H1 (cell line): ENCODE data around the gene POLD1. TPM values are rescaled to one million over a fixed set of nuclear protein-coding genes. Genes with fewer than 3 reads are reported as not detected.

Experiments used
- CTCF ChIA-PET: fragments of 300-600 bp; sonication (Branson Sonifier 250); formaldehyde crosslinking; loops from one replicate; lab custom pipeline; 2021; ENCODE audit not compliant: partially characterized antibody; lab: Charles Lee
- POLR2A ChIA-PET: fragments of 300-600 bp; sonication (Branson Sonifier 250); formaldehyde crosslinking; loops from one replicate; lab custom pipeline; 2021; ENCODE audit warnings: inconsistent platforms; ENCODE audit not compliant: partially characterized antibody; lab: Charles Lee
- DNase-seq, 2 experiments: peaks; one replicate each; pipeline versions ENCODE4 v3.0.0 to v3.0.0-alpha.2; 2010 to 2022; ENCODE audit warnings: low spot score in 2 of 2, low read depth in 1 of 2, mixed read lengths in 1 of 2
- FAIRE-seq: peaks from 2 replicates; lab custom pipeline; 2011; peaks lifted over from hg19 to GRCh38; lab: Jason Lieb, UNC
- H2AFZ ChIP-seq: 2 replicates; pipeline ENCODE4 v1.8.1; 2012; ENCODE audit warnings: low read length, inconsistent platforms
- H2AK5ac ChIP-seq: 2 replicates; pipeline ENCODE4 v1.6.1; 2013; ENCODE audit warnings: low read depth, low read length
- H2BK120ac ChIP-seq: replicated peaks from 2 replicates; pipeline ENCODE3; 2013; ENCODE audit warnings: low read depth, low read length, inconsistent platforms
- H2BK12ac ChIP-seq: 2 replicates; pipeline ENCODE4 v1.6.1; 2013; ENCODE audit warnings: low read depth, low read length
- H2BK15ac ChIP-seq: 2 replicates; pipeline ENCODE4 v1.6.1; 2013; ENCODE audit warnings: low read length
- H2BK20ac ChIP-seq: 2 replicates; pipeline ENCODE4 v1.6.1; 2013; ENCODE audit warnings: low read length
- H2BK5ac ChIP-seq: 2 replicates; pipeline ENCODE4 v1.6.1; 2013; ENCODE audit warnings: low read depth, low read length
- H3K14ac ChIP-seq: 2 replicates; pipeline ENCODE4 v1.6.1; 2013; ENCODE audit warnings: inconsistent platforms; ENCODE audit not compliant: insufficient read length
- H3K18ac ChIP-seq: 2 replicates; pipeline ENCODE4 v1.6.1; 2013; ENCODE audit warnings: low read length; ENCODE audit errors: extremely low read depth
- H3K23ac ChIP-seq: 2 replicates; pipeline ENCODE4 v1.6.1; 2013; ENCODE audit warnings: inconsistent platforms; ENCODE audit not compliant: insufficient read length
- H3K23me2 ChIP-seq: 2 replicates; pipeline ENCODE4 v1.6.1; 2013; ENCODE audit warnings: low read depth, low read length
- H3K27ac ChIP-seq: 2 replicates; pipeline ENCODE4 v1.6.1; 2011; ENCODE audit warnings: low read depth, low read length, inconsistent platforms
- H3K27me3 ChIP-seq, 4 experiments: replicated peaks in 1 of 4; 1 replicate in 1 of 4; 2 replicates in 3 of 4; pipeline versions ENCODE4 v1.6.1 to v1.8.1; 2011 to 2013; ENCODE audit warnings: low read length in 3 of 4, mild to moderate bottlenecking in 3 of 4, inconsistent platforms in 2 of 4, mixed read lengths in 2 of 4, moderate library complexity in 1 of 4; ENCODE audit not compliant: control insufficient read depth in 3 of 4, insufficient read depth in 3 of 4; ENCODE audit errors: extremely low read depth in 1 of 4
- H3K36me3 ChIP-seq, 4 experiments: 2 replicates each; pipeline versions ENCODE4 v1.6.1 to v1.8.1; 2011 to 2013; ENCODE audit warnings: mild to moderate bottlenecking in 4 of 4, low read length in 3 of 4, moderate library complexity in 2 of 4, control low read depth in 1 of 4, inconsistent platforms in 1 of 4; ENCODE audit not compliant: insufficient read depth in 4 of 4, control insufficient read depth in 2 of 4
- H3K4ac ChIP-seq: replicated peaks from 2 replicates; pipeline ENCODE3; 2013; ENCODE audit warnings: low read length, low read depth, mixed read lengths, inconsistent platforms; ENCODE audit not compliant: insufficient read length
- H3K4me1 ChIP-seq, 4 experiments: replicated peaks in 1 of 4; 1 replicate in 1 of 4; 2 replicates in 3 of 4; pipeline versions ENCODE4 v1.6.1 to v1.8.1; 2011 to 2013; ENCODE audit warnings: low read length in 3 of 4, inconsistent platforms in 2 of 4, mixed read lengths in 1 of 4; ENCODE audit not compliant: insufficient read depth in 4 of 4, control insufficient read depth in 3 of 4
- H3K4me2 ChIP-seq, 2 experiments: 2 replicates each; pipeline versions ENCODE4 v1.6.1 to v1.8.1; 2011 to 2013; ENCODE audit warnings: low read depth in 2 of 2, low read length in 2 of 2, control low read depth in 1 of 2, inconsistent platforms in 1 of 2, mild to moderate bottlenecking in 1 of 2; ENCODE audit not compliant: insufficient read depth in 1 of 2
- H3K4me3 ChIP-seq, 4 experiments: fragments of 200-600, 300-600 bp in 1 of 4; sonication (generic), shearing (Covaris generic), sonication (Bioruptor Twin) in 1 of 4; 2 replicates each; pipeline versions ENCODE4 v1.5.1 to v1.8.1; 2011 to 2016; ENCODE audit warnings: low read length in 4 of 4, low read depth in 3 of 4, control low read depth in 2 of 4, inconsistent platforms in 2 of 4, mild to moderate bottlenecking in 2 of 4, mixed read lengths in 1 of 4, moderate library complexity in 1 of 4; ENCODE audit not compliant: insufficient read depth in 2 of 4; ENCODE audit errors: extremely low read depth in 1 of 4
- H3K56ac ChIP-seq: replicated peaks from 2 replicates; pipeline ENCODE3; 2013; ENCODE audit warnings: low read depth, mild to moderate bottlenecking, mixed read lengths, low read length, inconsistent platforms; ENCODE audit not compliant: insufficient read length
- H3K79me1 ChIP-seq: 2 replicates; pipeline ENCODE4 v1.6.1; 2013; ENCODE audit warnings: low read depth, low read length, control low read depth
- H3K79me2 ChIP-seq, 2 experiments: 2 replicates each; pipeline versions ENCODE4 v1.6.1 to v1.8.1; 2012 to 2013; ENCODE audit warnings: low read length in 2 of 2, mild to moderate bottlenecking in 2 of 2, inconsistent platforms in 1 of 2; ENCODE audit not compliant: insufficient read depth in 2 of 2, control insufficient read depth in 1 of 2
- H3K9ac ChIP-seq, 4 experiments: replicated peaks in 1 of 4; 1 replicate in 1 of 4; 2 replicates in 3 of 4; pipeline versions ENCODE4 v1.6.1 to v1.8.1; 2011 to 2013; ENCODE audit warnings: low read depth in 3 of 4, low read length in 3 of 4, control low read depth in 2 of 4, mild to moderate bottlenecking in 2 of 4, moderate library complexity in 2 of 4, inconsistent platforms in 1 of 4; ENCODE audit errors: extremely low read depth in 1 of 4
- H3K9me3 ChIP-seq, 2 experiments: 2 replicates each; pipeline versions ENCODE4 v1.6.1 to v1.8.1; 2012 to 2013; ENCODE audit warnings: mild to moderate bottlenecking in 2 of 2, moderate library complexity in 2 of 2, control low read depth in 1 of 2, inconsistent platforms in 1 of 2, low read depth in 1 of 2, low read length in 1 of 2, mixed read lengths in 1 of 2; ENCODE audit not compliant: insufficient read depth in 2 of 2
- H4K20me1 ChIP-seq, 2 experiments: replicated peaks in 1 of 2; 2 replicates each; pipeline versions ENCODE3 to v1.8.1; 2011 to 2013; ENCODE audit warnings: inconsistent platforms in 2 of 2, low read length in 2 of 2, mild to moderate bottlenecking in 1 of 2; ENCODE audit not compliant: insufficient read depth in 2 of 2, control insufficient read depth in 1 of 2
- H4K5ac ChIP-seq: 2 replicates; pipeline ENCODE4 v1.6.1; 2013; ENCODE audit warnings: low read length, low read depth, mixed read lengths, inconsistent platforms; ENCODE audit not compliant: insufficient read length
- H4K8ac ChIP-seq: 2 replicates; pipeline ENCODE4 v1.8.0; 2013; ENCODE audit warnings: mild to moderate bottlenecking, moderate library complexity, low read length, inconsistent platforms; ENCODE audit not compliant: insufficient read depth; ENCODE audit errors: extremely low read depth
- H4K91ac ChIP-seq: replicated peaks from 2 replicates; pipeline ENCODE3; 2013; ENCODE audit warnings: low read length, mixed read lengths, inconsistent platforms; ENCODE audit not compliant: insufficient read length
- ATF2 ChIP-seq: IDR thresholded peaks from 2 replicates; pipeline ENCODE4 v1.6.1; 2012; ENCODE audit warnings: low read length, inconsistent platforms
- KDM1A ChIP-seq: fragments of 200-600, 300-600 bp; sonication (generic); IDR thresholded peaks from 2 replicates; pipeline ENCODE4 v1.7.1; 2016; ENCODE audit warnings: mild to moderate bottlenecking, low read length, borderline replicate concordance
- SIX5 ChIP-seq: IDR thresholded peaks from 2 replicates; pipeline ENCODE4 v1.6.1; 2011; ENCODE audit warnings: mild to moderate bottlenecking, low read depth, low read length
- WGBS, 2 experiments: shearing (Covaris generic) in 1 of 2; methylation state at CpG; one replicate each; pipeline versions ENCODE4 v1.1.6 to v1.1.7; 2013 to 2015; ENCODE audit warnings: low lambda C conversion rate in 2 of 2, mixed read lengths in 2 of 2, inconsistent platforms in 1 of 2, low coverage in 1 of 2, missing lambda C conversion rate in 1 of 2; ENCODE audit not compliant: insufficient replicate concordance in 2 of 2, insufficient coverage in 1 of 2, insufficient read length in 1 of 2; ENCODE audit errors: extremely low coverage in 1 of 2, missing lambda C conversion rate in 1 of 2; 5-methylcytosine and 5-hydroxymethylcytosine counted together
- polyA plus RNA-seq, 7 experiments: library from polyadenylated mRNA; depleted of rRNA in 3 of 7; stranded (reverse) in 5 of 7; unstranded in 2 of 7; fragments of >200 nt in 5 of 7; fragments of 200-250 nt in 2 of 7; gene quantifications; 1 replicate in 5 of 7; 2 replicates in 1 of 7; 4 replicates in 1 of 7; pipeline versions ENCODE4 v1.2.1 to v1.2.3, GENCODE V29; 2011 to 2013; ENCODE audit warnings: missing spikeins in 2 of 7, mixed read lengths in 2 of 7
- total RNA-seq: library from RNA; stranded (reverse); fragmentation: NEBNext Ultra II Directional; extraction: Animal tissue kit (Norgen Biotek cat#: 25700); gene quantifications from 2 replicates; pipeline ENCODE4 v1.2.1, GENCODE V29; 2021

Gene POLD1
- total and polyA plus RNA-seq, 2 of the 8 experiments (the other 6 are each of a cell fraction or from before 2014, with no cell fraction given): 141 to 142 TPM

DNA sequence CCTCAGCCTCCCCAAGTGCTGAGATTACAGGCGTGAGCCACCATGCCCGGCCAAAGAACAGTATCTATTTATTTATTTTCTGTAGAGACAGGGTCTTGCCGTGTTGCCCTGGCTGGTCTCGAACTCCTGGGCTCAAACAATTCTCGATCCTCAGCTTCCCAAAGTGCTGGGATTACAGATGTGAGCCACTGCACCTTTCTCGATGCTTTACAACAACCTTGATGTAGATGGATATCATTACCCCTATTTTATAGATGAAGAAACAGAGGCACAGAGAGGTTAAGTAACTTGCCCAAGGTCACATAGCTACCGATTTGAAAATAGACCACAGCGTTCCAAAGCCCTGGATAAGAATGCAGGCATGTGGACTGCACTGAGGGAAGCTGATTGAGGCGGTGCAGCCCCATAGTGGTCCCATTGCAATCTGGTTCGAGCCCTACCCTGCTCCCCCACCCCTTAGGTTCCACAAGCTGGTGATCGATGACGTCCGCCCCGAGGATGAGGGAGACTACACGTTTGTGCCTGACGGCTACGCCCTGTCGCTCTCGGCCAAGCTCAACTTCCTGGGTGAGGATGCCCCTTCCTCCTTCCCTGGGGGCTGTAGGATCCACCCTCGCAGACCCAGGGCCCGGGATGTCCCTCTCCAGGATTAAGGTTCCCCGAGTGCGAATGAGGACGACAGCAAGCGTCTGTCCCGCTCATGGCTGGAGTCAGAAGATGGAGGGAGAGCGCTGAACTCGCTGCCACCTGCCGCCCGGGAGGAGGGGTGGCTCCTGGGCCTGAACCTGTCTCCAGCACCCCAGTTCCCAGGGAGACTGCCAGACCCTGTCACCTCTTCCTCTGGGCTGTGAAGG, 66.4 kb downstream of the POLD1 start:
- Histone ChIP-seq H3K4ac (no peak overlapping the region), H3K4me3 (no peak overlapping the region), H4K91ac (peak overlapping the region; percentile 34), H3K18ac (no peak overlapping the region), H3K9ac (no peak overlapping the region), H3K9me3 (no peaks in the 10 kb centered on the region), H2BK12ac (no peak overlapping the region), H4K5ac (no peak overlapping the region), H2BK15ac (no peak overlapping the region), H2BK5ac (peak overlapping the region; percentile 47; the same call in 1 of the 2 replicates), H3K27ac (no peak overlapping the region), H3K4me2 (no peak overlapping the region; a peak in 1 of 4 replicates), H3K36me3 (no peaks in the 10 kb centered on the region), H3K23ac (no peak overlapping the region), H2BK20ac (no peak overlapping the region), H3K4me1 (peaks cover 0 to 7% (median 0%) of the 10 kb centered on the region in 4 experiments; a peak in 1 of 7 replicates), H2AK5ac (no peak overlapping the region), H4K8ac (no peak overlapping the region), H3K56ac (no peak overlapping the region), H3K14ac (no peak overlapping the region), H2AFZ (no peak overlapping the region), H3K23me2 (peaks cover under 1% of the 10 kb centered on the region; the same call in 1 of the 2 replicates), H3K27me3 (no peaks in the 10 kb centered on the region; a peak in 2 of 7 replicates), H3K79me2 (no peaks in the 10 kb centered on the region), H2BK120ac (no peak overlapping the region), H4K20me1 (no peaks in the 10 kb centered on the region), H3K79me1 (no peaks in the 10 kb centered on the region)
- TF ChIP-seq SIX5: no peak
- no peak for TF ChIP-seq ATF2
- peak; percentile 30; the same call in 1 of the 2 replicates for TF ChIP-seq KDM1A
- DNase-seq (no peak), FAIRE-seq (no peak)
- POLR2A ChIA-PET: no interaction called here
- CTCF ChIA-PET: interaction anchor here (0.6 to 3.7 kb wide), 6 partner anchors 10 to 94 kb away, joined by 3 to 14 read pairs (median 4); no protein-coding TSS in a partner anchor
- 85% methylated on average over 23 of the region's 30 CpGs; no CpG with 5 or more reads in 1 of the 2 experiments for WGBS, 2 experiments
